SK-N-SH treated with all-trans-retinoic acid at 6 μM for 48 hours (cell line): ENCODE results near the gene AUH.

Experiments used
- ARNTL ChIP-seq: fragments of 450-650 bp; formaldehyde crosslinking; IDR thresholded peaks from 2 replicates; pipeline ENCODE4 v1.5.0; 2020; ENCODE audit warnings: low read depth, mild to moderate bottlenecking, moderate library complexity, borderline replicate concordance
- CREB5 ChIP-seq: fragments of 250-450 bp; sonication (Bioruptor Pico); IDR thresholded peaks from 2 replicates; pipeline ENCODE4 v1.5.1; 2020; ENCODE audit warnings: low read depth, mild to moderate bottlenecking, moderate library complexity
- CSRNP3 ChIP-seq: fragments of 250-450 bp; sonication (Bioruptor Pico); IDR thresholded peaks from 2 replicates; pipeline ENCODE4 v1.5.1; 2021; ENCODE audit warnings: mild to moderate bottlenecking, moderate library complexity
- GLIS3 ChIP-seq: fragments of 250-450 bp; sonication (Bioruptor Pico); IDR thresholded peaks from 2 replicates; pipeline ENCODE4 v1.5.0; 2020; ENCODE audit warnings: mild to moderate bottlenecking, moderate library complexity
- OSR1 ChIP-seq: fragments of 250-450 bp; sonication (Bioruptor Pico); IDR thresholded peaks from 2 replicates; pipeline ENCODE4 v1.8.0; 2022; ENCODE audit warnings: moderate library complexity, mild to moderate bottlenecking, inconsistent platforms
- PATZ1 ChIP-seq: fragments of 250-450 bp; sonication (Bioruptor Pico); IDR thresholded peaks from 2 replicates; pipeline ENCODE4 v1.8.0; 2020; ENCODE audit warnings: mild to moderate bottlenecking, moderate library complexity, borderline replicate concordance
- POU6F1 ChIP-seq: fragments of 250-450 bp; sonication (Bioruptor Pico); IDR thresholded peaks from 2 replicates; pipeline ENCODE4 v1.8.0; 2021; ENCODE audit warnings: low read depth, mild to moderate bottlenecking, moderate library complexity, borderline replicate concordance
- SNAI2 ChIP-seq: fragments of 250-450 bp; sonication (Bioruptor Pico); IDR thresholded peaks from 2 replicates; pipeline ENCODE4 v1.5.0; 2020; ENCODE audit warnings: mild to moderate bottlenecking, moderate library complexity
- TSHZ2 ChIP-seq: fragments of 250-450 bp; sonication (Bioruptor Pico); IDR thresholded peaks from 2 replicates; pipeline ENCODE4 v1.5.0; 2020; ENCODE audit warnings: mild to moderate bottlenecking, moderate library complexity
- ZFP3 ChIP-seq: fragments of 250-450 bp; sonication (Bioruptor Pico); IDR thresholded peaks from 2 replicates; pipeline ENCODE4 v1.5.0; 2020; ENCODE audit warnings: mild to moderate bottlenecking, moderate library complexity
- ZFP30 ChIP-seq: fragments of 450-650 bp; formaldehyde crosslinking; IDR thresholded peaks from 2 replicates; pipeline ENCODE4 v1.5.0; 2022; ENCODE audit warnings: mild to moderate bottlenecking, moderate library complexity
- ZNF70 ChIP-seq: fragments of 450-650 bp; formaldehyde crosslinking; IDR thresholded peaks from 2 replicates; pipeline ENCODE4 v1.5.0; 2020; ENCODE audit warnings: mild to moderate bottlenecking, moderate library complexity

GRCh38 chr9:91291866-91292265 is 69.9 kb downstream of the AUH start:
- TF ChIP-seq ARNTL (CRISPR knock-in tag): no peak
- TF ChIP-seq CREB5 (CRISPR knock-in tag): no peak
- no peak for TF ChIP-seq ZNF70
- no peak for TF ChIP-seq TSHZ2 (CRISPR knock-in tag)
- no peak for TF ChIP-seq OSR1 (CRISPR knock-in tag)
- TF ChIP-seq ZFP30 (CRISPR knock-in tag): no peak
- TF ChIP-seq ZFP3 (CRISPR knock-in tag): no peak
- no peak for TF ChIP-seq PATZ1 (CRISPR knock-in tag)
- TF ChIP-seq GLIS3 (CRISPR knock-in tag): no peak
- TF ChIP-seq POU6F1: no peak
- TF ChIP-seq SNAI2 (CRISPR knock-in tag): no peak
- TF ChIP-seq CSRNP3 (CRISPR knock-in tag): no peak
